Measurements from ENCODE around the gene UBE2J2. TPM values are rescaled to one million over a fixed set of nuclear protein-coding genes. Genes with fewer than 3 reads are reported as not detected.

Gene UBE2J2
- total RNA-seq, 4 donors from 2014 or later = 9.5 to 66.1 (median 49.8) TPM

GRCh38 chr1:1234180-1234808 lies 39.4 kb downstream of the UBE2J2 start:
- no peak overlapping the region for H3K4me3 ChIP-seq
- intact Hi-C loops (cut with DNase I; ENCODE audit: low total_unique reads) = loop anchor here (10.0 kb wide), 1 partner anchor 259 kb away; no protein-coding TSS in a partner anchor
- H3K27me3 ChIP-seq = peaks cover 0 to 3% of the 10 kb centered on the region in 2 donors
- no peak overlapping the region for H3K27ac ChIP-seq
- DNase-seq = no peak
- no peaks in the 10 kb centered on the region for H3K9me3 ChIP-seq
- H3K4me1 ChIP-seq = peaks cover 0 to 36% of the 10 kb centered on the region in 2 donors
- TF ChIP-seq POLR2A (IDR thresholded peaks at IDR 0.05) (no peak), CTCF (IDR thresholded peaks at IDR 0.05) (no peak)
- H3K36me3 ChIP-seq = no peaks in the 10 kb centered on the region

- Histone ChIP-seq H3K27ac (no peak overlapping the region), H3K36me3 (no peaks in the 10 kb centered on the region), H3K4me1 (peaks cover 0 to 36% of the 10 kb centered on the region in 2 donors), H3K27me3 (no peaks in the 10 kb centered on the region), H3K9me3 (no peaks in the 10 kb centered on the region), H3K4me3 (no peak overlapping the region)
- no peak for DNase-seq
- intact Hi-C loops (cut with DNase I; ENCODE audit: low total_unique reads) = loop anchor here (10.0 kb wide), 1 partner anchor 259 kb away; no protein-coding TSS in a partner anchor
- TF ChIP-seq CTCF (IDR thresholded peaks at IDR 0.05) (no peak), POLR2A (IDR thresholded peaks at IDR 0.05) (no peak)
These were observed 40.1 kb downstream of the UBE2J2 start for GRCh38 chr1:1233567-1233892.

GRCh38 chr1:1232796-1233566 lies 40.7 kb downstream of the UBE2J2 start:
- intact Hi-C loops (cut with DNase I; ENCODE audit: low total_unique reads) = loop anchor here (10.0 kb wide), 1 partner anchor 258 kb away; no protein-coding TSS in a partner anchor
- Histone ChIP-seq H3K4me1 (peaks cover 0 to 36% of the 10 kb centered on the region in 2 donors), H3K4me3 (peak overlapping the region in 1 of 2 donors; percentile 31), H3K9me3 (no peaks in the 10 kb centered on the region), H3K36me3 (no peaks in the 10 kb centered on the region), H3K27ac (no peak overlapping the region), H3K27me3 (no peaks in the 10 kb centered on the region)
- DNase-seq = peak in 1 of 2 donors; percentile 32
- TF ChIP-seq POLR2A (IDR thresholded peaks at IDR 0.05) (no peak), CTCF (IDR thresholded peaks at IDR 0.05) (no peak)

GRCh38 chr1:1232208-1232795 lies 41.4 kb downstream of the UBE2J2 start, which contains the start of gene B3GALT6:
Gene B3GALT6, plus strand, starts transcription at chr1:1232237. Its CDS starts 42 bp downstream, at chr1:1232279.
- H3K4me1 ChIP-seq = peaks cover 0 to 32% of the 10 kb centered on the region in 2 donors
- TF ChIP-seq CTCF (IDR thresholded peaks at IDR 0.05) (peak in 1 of 4 experiments; percentile 1), POLR2A (IDR thresholded peaks at IDR 0.05) (peak in 1 of 2 donors; percentile 40)
- no peaks in the 10 kb centered on the region for H3K36me3 ChIP-seq
- H3K27me3 ChIP-seq = no peaks in the 10 kb centered on the region
- no peak for DNase-seq
- H3K9me3 ChIP-seq = no peaks in the 10 kb centered on the region
- intact Hi-C loops (cut with DNase I; ENCODE audit: low total_unique reads) = loop anchor here (10.0 kb wide), 1 partner anchor 258 kb away; no protein-coding TSS in a partner anchor
- H3K4me3 ChIP-seq = peak within 1 kb of the TSS; percentile 67 to 98
- H3K27ac ChIP-seq = peak within 1 kb of the TSS; percentile 70 to 93
